GM12875 (cell line): Measurements from ENCODE around the gene PLA2G4D.

Source experiments
- H3K4me3 ChIP-seq: one replicate; pipeline ENCODE4 v1.5.1; 2011; ENCODE audit warnings: low read depth, low read length, control low read depth
- TF ChIP-seq, protein P1 (sequence below): IDR thresholded peaks from 2 replicates; pipeline ENCODE4 v1.5.1; 2011; ENCODE audit warnings: low read depth, mild to moderate bottlenecking, control low read depth, inconsistent platforms, low read length, moderate library complexity, borderline replicate concordance; ENCODE audit not compliant: insufficient read depth

Gene PLA2G4D

DNA sequence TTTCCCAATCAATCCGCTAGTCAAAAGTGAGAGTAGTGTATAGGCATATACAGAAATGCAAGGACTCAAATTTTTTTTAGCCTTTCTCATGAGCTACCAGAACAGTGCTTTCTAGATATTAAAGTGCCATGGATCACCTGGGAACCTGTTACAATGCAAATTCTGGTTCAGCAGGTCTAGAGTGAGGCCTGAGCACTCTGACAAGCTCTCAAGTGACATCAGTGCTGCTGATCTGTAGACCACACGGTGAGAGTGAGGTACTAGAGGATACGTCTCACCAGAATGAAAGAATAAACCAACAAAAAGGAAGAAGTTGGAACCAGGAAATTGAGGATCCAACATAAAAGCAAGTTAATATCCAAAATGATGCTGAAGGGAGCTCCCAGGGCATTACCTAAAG is 16.0 kb upstream of the PLA2G4D start:
- no peak overlapping the region for H3K4me3 ChIP-seq
- TF ChIP-seq, protein P1, sequence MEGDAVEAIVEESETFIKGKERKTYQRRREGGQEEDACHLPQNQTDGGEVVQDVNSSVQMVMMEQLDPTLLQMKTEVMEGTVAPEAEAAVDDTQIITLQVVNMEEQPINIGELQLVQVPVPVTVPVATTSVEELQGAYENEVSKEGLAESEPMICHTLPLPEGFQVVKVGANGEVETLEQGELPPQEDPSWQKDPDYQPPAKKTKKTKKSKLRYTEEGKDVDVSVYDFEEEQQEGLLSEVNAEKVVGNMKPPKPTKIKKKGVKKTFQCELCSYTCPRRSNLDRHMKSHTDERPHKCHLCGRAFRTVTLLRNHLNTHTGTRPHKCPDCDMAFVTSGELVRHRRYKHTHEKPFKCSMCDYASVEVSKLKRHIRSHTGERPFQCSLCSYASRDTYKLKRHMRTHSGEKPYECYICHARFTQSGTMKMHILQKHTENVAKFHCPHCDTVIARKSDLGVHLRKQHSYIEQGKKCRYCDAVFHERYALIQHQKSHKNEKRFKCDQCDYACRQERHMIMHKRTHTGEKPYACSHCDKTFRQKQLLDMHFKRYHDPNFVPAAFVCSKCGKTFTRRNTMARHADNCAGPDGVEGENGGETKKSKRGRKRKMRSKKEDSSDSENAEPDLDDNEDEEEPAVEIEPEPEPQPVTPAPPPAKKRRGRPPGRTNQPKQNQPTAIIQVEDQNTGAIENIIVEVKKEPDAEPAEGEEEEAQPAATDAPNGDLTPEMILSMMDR, result no peak

DNA sequence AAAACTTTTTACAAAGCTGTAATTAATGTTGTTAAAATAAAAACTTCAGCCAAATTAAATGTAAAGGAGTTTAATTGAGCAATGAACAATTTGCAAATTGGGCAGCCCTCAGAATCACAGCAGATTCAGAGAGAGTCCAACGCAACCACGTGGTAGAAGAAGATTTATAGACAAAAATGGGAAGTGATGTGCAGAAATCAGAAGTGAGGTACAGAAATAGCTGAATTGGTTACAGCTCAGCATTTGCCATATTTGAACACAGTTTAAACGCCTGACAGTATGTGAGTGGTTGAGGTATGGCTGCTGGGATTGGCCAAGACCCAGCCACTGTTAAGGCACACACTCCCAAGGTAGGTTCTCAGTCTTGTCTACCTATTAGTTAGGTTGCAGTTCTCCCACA is 14.4 kb upstream of the PLA2G4D start:
- H3K4me3 ChIP-seq, result no peak overlapping the region
- TF ChIP-seq, protein P1, result no peak

DNA sequence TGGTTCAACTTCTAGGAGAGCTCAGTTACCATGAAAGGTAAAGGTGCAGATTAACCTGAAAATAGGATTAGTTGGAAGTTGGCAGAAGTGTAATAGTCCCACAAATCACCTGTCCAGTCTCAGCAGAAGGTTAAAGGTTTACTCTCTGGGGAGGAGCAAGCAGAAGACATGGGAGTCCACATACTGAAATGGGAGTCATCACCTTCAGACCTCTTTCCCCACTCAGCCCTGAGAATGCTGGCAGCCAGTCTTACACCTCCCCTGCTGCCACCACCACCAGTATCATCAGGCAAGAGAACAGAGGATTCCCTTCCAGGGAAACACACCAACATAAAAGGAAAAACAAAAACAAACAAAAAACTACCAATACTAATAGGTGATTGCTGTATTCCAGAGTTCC is 13.8 kb upstream of the PLA2G4D start:
- TF ChIP-seq, protein P1, result no peak
- no peak overlapping the region for H3K4me3 ChIP-seq

DNA sequence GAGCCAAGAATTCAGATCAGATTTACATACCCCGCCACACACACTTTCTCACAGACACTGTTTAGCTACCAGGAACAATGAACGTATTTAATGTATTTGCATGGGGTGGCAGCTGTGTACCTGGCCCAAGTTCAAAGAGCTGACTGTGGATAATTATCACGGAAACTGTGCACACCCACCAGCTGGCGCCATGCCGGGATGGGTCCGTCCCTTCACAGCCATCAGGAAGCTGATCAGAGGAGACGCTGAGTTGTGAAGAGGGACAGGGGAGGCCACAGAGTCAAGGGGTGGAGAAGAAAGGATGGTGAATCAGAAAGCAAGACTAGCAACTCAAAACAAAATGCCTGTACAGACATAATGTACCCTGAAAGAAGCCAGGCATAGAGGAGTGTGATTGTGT is 13.1 kb upstream of the PLA2G4D start:
- H3K4me3 ChIP-seq, result no peak overlapping the region
- TF ChIP-seq, protein P1, result no peak

DNA sequence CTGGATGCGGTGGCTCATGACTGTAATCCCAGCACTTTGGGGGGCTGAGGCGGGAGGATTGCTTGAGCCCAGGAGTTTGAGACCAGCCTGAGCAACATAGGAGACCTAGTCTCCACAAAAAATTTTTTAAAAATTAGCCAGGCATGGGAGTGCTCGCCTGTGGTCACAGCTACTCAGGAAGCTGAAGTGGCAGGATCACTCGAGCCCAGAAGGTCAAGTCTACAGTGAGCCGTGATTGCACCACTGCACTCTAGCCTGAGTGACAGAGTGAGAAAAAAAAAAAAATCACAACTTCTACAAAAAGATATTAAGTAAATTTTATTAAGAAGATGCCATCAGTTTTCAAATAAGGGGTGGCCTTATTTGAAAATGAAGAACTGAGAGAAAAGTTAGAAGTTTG is 11.9 kb upstream of the PLA2G4D start:
- TF ChIP-seq, protein P1, result no peak
- no peak overlapping the region for H3K4me3 ChIP-seq

DNA sequence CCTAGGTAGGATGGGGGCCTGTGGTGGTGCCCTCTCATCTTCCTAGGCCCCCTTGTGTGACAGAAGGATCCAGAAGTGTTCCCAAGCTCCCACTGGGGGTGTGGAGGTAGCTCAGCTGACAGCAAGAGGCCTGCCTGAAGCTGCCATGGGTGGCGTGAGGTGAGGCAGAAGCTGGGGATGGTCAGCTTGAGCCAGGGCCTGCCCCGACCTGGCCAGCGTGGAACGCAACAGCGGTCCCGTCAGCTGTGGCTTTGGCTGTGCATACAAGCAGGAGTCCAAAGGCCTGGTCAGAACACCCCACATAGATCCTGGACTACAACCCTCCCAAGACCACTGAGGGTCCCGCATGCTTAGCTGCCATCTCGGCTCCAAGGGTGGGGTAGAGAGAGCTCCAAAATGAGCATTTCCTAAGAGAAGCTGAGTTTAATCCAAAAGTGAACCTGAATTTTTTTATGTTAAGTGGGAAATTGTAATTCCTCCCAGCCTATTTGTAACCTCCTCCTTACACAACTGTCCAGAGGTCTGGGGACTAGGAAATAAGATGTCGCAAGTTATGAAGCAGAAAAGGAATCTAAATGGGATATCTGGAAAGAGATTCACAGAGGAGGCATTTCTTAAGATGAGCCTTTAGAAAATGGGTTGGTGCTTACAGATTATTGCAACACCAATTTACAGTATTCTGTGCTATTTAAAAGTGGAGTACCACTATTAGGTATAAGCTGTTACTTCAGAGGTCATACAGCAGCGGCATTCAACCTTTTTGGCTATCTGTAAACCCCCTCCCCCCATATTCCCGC is 9.9 kb upstream of the PLA2G4D start:
- TF ChIP-seq, protein P1, result no peak
- H3K4me3 ChIP-seq, result no peak overlapping the region

DNA sequence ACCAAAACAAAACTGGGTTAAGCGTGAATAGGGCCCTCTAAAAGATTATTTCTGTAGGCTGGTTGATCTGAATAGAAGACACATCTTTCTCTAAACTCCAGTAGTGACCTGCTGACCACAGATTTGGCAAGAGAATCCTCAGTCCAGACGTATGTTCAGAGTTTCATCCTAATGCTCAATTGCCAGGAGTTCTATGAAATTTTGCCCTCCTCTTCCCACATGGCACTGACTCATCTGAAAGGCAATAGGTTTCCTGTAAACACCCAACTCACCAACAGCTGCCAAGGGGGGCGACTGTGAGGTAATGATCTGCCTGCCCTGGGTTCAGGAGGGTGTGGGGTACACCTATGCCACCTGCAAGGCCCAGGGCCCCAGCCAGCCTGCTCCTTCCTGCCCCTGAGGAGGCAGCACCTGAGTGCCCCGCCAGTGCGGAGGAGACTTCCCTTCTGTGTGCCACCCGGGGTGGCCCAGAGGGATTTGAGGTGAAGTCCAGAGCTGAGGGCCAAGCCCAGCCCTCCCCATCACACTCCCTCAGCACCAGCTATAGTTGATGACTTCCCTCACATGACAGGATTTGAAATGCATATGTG is 8.4 kb upstream of the PLA2G4D start:
- TF ChIP-seq, protein P1, result no peak
- H3K4me3 ChIP-seq, result no peak overlapping the region
